HG02759 (cell line): ENCODE results near the gene ZC3H13.
"Not testable (repeated sequence)": the region's sequence is repeated elsewhere in the genome, so short reads cannot be mapped to it uniquely, and the experiment has no call there.

Source experiments
- ATAC-seq: cut with Tn5 transposase; IDR thresholded peaks from one replicate; pipeline ENCODE4 v1.9.1; 2021; ENCODE audit warnings: mild to moderate bottlenecking, moderate library complexity; ENCODE audit not compliant: unreplicated experiment

The ZC3H13 gene

GRCh38 chr13:46010148-46010547, 42.4 kb downstream of the ZC3H13 start:
- ATAC-seq: no peak

DNA sequence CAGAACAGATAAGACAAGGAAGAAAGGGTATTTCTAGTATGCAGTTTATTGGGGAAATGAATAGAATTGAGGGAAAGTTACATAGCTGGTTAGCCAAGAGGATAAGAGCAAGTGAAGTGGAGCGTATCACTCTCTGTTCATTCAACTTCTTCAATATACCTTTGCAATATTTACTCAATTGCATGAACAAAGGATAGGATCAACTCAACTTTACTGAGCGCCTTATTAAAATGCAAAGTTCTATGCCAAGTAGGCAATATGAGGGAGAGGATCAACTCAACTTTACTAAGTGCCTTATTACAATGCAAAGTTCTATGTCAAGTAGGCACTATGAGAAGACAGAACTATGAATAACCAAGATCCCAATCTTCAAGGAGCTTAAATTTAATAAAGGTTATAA, 43.9 kb downstream of the ZC3H13 start:
- no peak for ATAC-seq

DNA sequence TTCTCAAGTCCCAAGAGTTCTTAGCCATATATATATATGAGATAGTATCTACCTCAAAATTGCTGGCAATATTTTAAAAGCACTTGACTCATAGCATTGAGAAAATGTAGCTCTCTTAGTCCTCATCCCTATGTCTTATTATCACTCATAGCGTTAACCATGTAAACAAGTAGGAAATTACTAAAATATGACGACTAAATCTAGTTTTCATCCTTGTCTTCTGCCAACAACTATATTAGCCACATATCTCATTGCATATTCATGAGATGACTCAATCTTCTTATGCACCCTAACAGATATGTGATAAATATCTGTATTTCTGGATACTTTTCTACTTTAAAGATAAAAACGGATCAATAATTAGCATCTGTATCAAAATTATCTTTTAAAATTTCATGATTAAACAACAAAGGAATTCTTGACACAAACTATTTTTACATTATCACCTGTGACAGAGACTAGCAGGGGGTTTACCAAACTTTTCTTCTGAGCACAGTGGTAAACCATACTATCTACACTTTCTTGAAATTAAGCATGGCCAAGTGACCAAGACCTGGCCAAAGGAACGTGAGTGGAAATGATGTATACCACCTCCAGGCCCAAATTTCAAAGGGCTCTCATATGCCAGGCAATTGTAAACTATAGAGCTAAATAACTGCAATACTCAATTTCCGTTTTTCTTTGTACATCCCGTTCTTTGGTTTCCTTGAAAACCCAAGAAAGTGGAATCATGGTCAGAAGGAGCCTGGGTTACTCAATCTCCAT, 45.7 kb downstream of the ZC3H13 start:
- ATAC-seq: no peak

DNA sequence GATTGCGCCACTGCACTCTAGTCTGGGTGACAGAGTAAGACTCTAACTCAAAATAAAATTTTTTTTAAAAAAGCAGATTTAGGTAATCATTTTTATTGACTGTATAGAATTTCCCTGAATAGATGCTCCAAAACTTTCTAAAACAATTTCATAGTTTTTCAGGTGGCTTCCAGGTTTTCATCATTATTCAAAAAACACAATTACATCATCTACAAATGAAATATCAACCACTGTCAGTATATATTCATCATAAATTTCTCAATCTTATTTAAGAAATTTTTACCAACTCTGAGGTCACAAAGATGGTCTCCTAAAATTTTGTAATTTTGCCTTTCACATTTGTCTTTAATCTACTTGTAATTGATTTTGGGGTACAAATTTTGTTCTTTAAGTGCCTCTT, 48.1 kb downstream of the ZC3H13 start:
- ATAC-seq: no peak

- no peak for ATAC-seq
Observed at GRCh38 chr13:45996631-45997030, 55.9 kb downstream of the ZC3H13 start.

- ATAC-seq: no peak
Observed at GRCh38 chr13:45995245-45995644, 57.3 kb downstream of the ZC3H13 start.

- no peak for ATAC-seq
Observed at GRCh38 chr13:45994752-45995151, 57.8 kb downstream of the ZC3H13 start.

GRCh38 chr13:45989607-45990006, 62.9 kb downstream of the ZC3H13 start:
- ATAC-seq: no peak

GRCh38 chr13:45981127-45981526, 71.4 kb downstream of the ZC3H13 start:
- ATAC-seq: not testable (repeated sequence)

DNA sequence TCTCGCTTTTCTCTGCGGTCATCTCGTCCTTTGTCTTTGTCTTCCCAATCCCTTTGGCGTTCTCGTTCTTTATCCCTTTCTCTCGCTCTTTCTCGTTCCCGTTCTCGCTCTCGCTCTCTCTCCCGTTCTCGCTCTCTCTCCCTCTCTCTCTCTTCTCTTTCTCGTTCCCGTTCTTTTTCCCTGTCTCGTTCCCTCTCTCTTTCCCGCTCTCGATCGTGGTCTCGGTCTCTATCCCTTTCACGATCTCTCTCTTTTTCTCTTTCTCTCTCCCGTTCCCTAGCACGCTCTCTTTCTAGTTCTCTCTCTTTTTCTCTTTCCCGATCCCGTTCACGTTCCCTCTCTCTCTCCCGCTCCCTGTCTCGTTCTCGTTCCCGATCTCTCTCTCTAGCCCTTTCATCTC, 77.2 kb downstream of the ZC3H13 start:
- ATAC-seq: no peak

DNA sequence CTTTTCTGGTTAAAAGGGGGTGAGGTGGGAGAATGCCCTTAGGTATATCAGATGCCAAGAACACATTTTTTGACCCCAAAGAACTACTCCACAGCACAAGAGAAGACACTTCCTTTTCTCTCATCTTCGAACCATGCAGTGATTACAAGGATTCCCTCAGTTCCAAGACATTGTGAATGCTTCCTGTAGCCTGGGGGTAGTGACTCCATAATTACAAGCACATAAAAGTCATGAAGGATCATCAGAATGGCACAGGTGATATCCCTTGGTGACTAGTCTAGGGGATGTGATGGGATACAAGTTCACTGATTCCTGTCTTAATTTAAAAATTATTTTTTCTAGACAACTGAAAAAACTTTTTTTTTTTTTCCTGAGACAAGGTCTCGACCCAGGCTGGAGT, 78.0 kb downstream of the ZC3H13 start:
- no peak for ATAC-seq

GRCh38 chr13:45967589-45967988, 85.0 kb downstream of the ZC3H13 start:
- ATAC-seq: no peak

GRCh38 chr13:45966715-45967114, 85.8 kb downstream of the ZC3H13 start:
- no peak for ATAC-seq

DNA sequence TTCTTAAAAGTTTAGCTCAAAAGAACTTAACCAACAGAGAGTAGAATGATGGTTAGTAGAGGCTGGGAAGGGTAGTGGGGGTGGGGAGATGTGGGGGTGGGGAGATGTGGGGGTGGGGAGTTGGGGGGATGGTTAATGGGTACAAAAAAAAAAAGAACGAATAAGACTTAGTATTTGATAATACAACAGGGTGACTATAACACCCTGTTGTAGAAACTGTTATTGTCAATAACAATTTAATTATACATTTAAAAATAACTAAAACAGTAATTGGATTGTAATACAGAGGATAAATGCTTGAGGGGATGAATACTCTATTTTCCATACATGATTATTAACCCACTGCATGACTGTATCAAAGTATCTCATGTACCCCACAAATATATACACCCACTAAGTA, 91.1 kb downstream of the ZC3H13 start:
- no peak for ATAC-seq

DNA sequence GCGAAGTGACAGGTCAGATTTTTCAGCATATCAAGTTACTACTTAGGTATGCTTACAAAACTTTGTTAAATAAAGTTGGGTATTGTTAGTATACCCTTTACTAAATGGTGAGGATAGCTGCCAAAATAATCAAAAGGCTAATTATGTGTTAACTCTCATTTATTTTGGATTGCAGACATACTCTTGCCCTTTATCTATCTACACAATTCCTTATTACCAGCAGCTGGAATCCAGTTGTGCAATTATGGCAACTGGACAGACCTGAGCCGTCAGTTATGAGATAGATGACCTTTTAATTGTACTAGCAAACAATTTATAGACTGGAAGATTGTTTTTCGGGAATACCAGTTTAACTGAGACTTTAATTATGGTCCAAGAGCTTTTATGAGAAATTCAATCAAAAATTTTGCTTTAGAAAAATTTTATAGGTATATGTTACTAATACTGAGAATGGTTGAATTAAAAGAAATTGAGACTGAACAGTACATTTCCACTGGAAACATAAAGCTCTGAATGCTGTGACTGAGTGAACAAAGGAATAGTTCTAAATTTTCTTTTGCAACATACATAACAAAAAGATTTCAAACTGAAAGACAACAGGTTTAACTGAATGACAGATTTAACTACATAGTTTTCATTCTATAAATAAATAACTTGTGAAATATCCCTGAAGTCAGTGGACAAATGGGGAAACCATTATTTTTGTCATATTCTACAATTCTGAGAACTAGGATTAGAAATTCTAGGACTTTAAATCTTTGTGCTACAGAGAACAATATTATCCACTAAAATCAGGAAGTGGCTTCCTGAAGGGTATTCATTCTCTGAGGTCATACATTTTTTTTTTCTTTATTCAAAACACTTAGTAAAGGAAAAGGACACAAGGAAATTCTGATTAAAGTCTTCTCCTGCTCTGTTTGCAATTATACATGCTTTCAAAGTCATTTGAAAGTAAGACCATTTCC, 97.4 kb downstream of the ZC3H13 start:
- no peak for ATAC-seq

DNA sequence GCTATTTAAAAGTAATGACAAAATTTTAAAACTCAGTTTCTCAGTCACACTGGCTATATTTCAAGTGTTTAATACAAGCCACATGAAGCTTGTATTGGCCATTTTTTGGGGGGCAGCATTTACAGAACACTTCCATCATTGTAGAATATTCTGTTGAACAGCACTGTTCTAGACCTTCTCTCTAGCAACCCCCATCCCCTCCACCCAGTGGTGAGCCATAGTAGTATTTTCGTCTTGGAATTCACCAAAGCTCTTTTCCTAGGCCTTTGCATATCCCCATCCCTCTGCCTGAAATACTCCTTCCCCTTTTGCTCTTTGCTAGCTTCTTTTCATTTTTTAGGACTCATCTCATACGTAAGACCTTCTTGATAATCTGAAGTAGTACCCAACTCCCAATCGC, 99.5 kb downstream of the ZC3H13 start:
- no peak for ATAC-seq

DNA sequence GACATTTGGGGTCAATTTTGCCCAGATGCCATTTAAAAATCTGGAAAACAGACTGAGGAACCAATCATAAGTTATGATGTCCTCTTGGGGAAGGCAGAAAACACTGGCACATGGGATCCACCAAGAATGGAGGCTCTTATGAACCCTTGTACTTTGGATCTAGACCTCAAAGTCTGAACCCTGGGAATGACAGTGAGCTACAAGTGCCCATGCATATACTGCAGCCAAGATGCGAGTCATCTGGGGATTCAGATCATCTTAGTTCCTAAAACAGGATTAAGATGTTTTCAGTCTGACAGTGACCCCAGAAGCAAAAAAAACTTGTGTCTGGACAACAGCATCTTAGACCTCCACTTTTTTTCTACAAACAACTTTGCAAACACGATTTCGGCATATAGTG, 100.8 kb downstream of the ZC3H13 start:
- no peak for ATAC-seq

- ATAC-seq: no peak
Observed at GRCh38 chr13:45951166-45951565, 101.4 kb downstream of the ZC3H13 start.

DNA sequence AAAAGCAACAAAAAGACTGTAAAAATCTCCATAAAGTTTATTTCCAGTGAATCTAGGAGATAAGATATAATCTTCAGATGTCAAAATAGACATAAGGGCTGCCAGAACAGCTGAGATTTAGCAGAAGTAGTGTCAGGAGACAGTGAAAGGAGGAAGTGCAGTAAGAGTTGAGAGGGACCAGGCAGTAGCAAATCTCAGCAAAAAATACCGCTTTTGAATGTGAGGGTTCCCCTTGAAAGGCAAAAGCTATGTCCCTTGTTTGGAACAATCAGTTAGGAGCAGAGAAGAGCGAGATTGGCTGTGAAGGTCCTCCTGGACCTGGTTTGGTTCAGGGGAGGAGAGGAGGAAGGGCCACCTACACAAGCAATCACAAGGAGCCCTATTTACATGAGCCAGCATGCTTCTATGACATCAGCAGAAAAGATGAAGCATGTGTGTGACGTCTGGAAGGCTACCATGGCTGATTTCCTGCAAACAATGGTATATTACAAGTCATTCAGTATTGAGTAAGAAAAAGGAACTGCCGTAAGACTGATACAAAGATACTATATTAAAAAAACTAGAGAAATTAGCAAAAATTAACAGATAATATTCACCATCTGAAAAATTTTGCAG, 102.1 kb downstream of the ZC3H13 start:
- ATAC-seq: no peak

- ATAC-seq: no peak
Observed at GRCh38 chr13:45949161-45949560, 103.4 kb downstream of the ZC3H13 start.

DNA sequence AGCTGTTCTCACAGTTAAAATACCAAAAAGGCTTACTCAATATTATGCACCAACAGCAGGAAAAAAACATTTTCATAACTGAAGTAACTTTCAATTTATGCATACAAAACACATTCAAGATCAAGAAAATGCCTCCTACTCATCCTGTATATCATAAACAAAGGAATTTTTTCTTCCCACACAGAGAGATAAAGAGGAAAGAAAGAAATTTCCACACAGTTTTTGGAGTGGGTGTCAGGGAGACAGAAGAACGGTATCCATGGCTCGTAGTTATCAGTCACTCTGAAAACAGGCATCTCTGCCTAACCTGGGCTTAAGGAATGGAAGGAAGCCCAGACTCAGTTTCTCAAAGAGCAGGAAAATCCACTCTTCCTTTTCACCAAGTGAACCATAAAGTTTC, 108.6 kb downstream of the ZC3H13 start:
- no peak for ATAC-seq

- no peak for ATAC-seq
Observed at GRCh38 chr13:45943120-45943519, 109.4 kb downstream of the ZC3H13 start.
